IMR-90 (cell line): ENCODE data around the gene PLA2G3. TPM values are rescaled to one million over a fixed set of nuclear protein-coding genes. Genes with fewer than 3 reads are reported as not detected.

Source experiments
- ATAC-seq: fragments of 200-7000 bp; cut with Tn5 transposase; 2 replicates; pipeline ENCODE4 v1.9.1; 2020; ENCODE audit warnings: low read depth, mild to moderate bottlenecking, moderate library complexity
- BruUV-seq: library from RNA; stranded (reverse); fragments of 400-500 nt; replicated peaks from 2 replicates; lab custom pipeline; 2021; lab: Mats Ljungman, UMichigan
- CTCF ChIA-PET: fragments of 300-600 bp; formaldehyde crosslinking; extraction: SDS; loops from one replicate; lab custom pipeline; 2021; ENCODE audit warnings: antibody characterized with exemption; lab: Yijun Ruan, JAX
- POLR2A ChIA-PET: fragments of 300-600 bp; sonication (Branson Sonifier 250); formaldehyde crosslinking; loops from one replicate; lab custom pipeline; 2022; ENCODE audit warnings: antibody characterized with exemption; ENCODE audit not compliant: unreplicated experiment; lab: Charles Lee
- DNase-seq: peaks from one replicate; pipeline ENCODE4 v3.0.0; 2013
- H2AFZ ChIP-seq: replicated peaks from 2 replicates; pipeline ENCODE3; 2013; ENCODE audit warnings: low read length, mild to moderate bottlenecking; ENCODE audit not compliant: poor library complexity
- H2AK5ac ChIP-seq: 2 replicates; pipeline ENCODE4 v1.6.1; 2013; ENCODE audit warnings: low read depth, low read length, inconsistent platforms
- H2AK9ac ChIP-seq: replicated peaks from 2 replicates; pipeline ENCODE3; 2013; ENCODE audit warnings: mild to moderate bottlenecking, low read depth, low read length, moderate library complexity; ENCODE audit not compliant: poor library complexity
- H2BK120ac ChIP-seq: 2 replicates; pipeline ENCODE4 v1.6.1; 2013; ENCODE audit warnings: low read depth, low read length, inconsistent platforms
- H2BK15ac ChIP-seq: 3 replicates; pipeline ENCODE4 v1.6.1; 2013; ENCODE audit warnings: low read depth, low read length, inconsistent platforms
- H2BK20ac ChIP-seq: 2 replicates; pipeline ENCODE4 v1.6.1; 2013; ENCODE audit warnings: low read depth, mild to moderate bottlenecking, inconsistent platforms, low read length, moderate library complexity
- H2BK5ac ChIP-seq: 2 replicates; pipeline ENCODE4 v1.6.1; 2013; ENCODE audit warnings: mild to moderate bottlenecking, low read depth, low read length, inconsistent platforms; ENCODE audit not compliant: poor library complexity, severe bottlenecking
- H3K14ac ChIP-seq: replicated peaks from 2 replicates; pipeline ENCODE4 v1.6.1; 2013; ENCODE audit warnings: low read depth, low read length, inconsistent platforms
- H3K18ac ChIP-seq: 2 replicates; pipeline ENCODE4 v1.6.1; 2013; ENCODE audit warnings: low read depth, low read length, control low read depth
- H3K23ac ChIP-seq: 2 replicates; pipeline ENCODE4 v1.6.1; 2013; ENCODE audit warnings: low read depth, low read length, inconsistent platforms
- H3K27ac ChIP-seq: 2 replicates; pipeline ENCODE4 v1.5.1; 2013; ENCODE audit warnings: mild to moderate bottlenecking, control low read depth, low read length; ENCODE audit not compliant: insufficient read depth
- H3K27me3 ChIP-seq: 2 replicates; pipeline ENCODE4 v1.6.1; 2013; ENCODE audit warnings: low read length; ENCODE audit not compliant: control insufficient read depth, insufficient read depth
- H3K36me3 ChIP-seq: 2 replicates; pipeline ENCODE4 v1.6.1; 2013; ENCODE audit warnings: low read length, mixed read lengths; ENCODE audit not compliant: control insufficient read depth, insufficient read depth
- H3K4ac ChIP-seq: 2 replicates; pipeline ENCODE4 v1.6.1; 2013; ENCODE audit warnings: low read depth, low read length, inconsistent platforms
- H3K4me1 ChIP-seq: 2 replicates; pipeline ENCODE4 v1.6.1; 2013; ENCODE audit warnings: low read length, mixed read lengths; ENCODE audit not compliant: control insufficient read depth, insufficient read depth
- H3K4me2 ChIP-seq: 2 replicates; pipeline ENCODE4 v1.6.1; 2013; ENCODE audit warnings: low read depth, mild to moderate bottlenecking, control low read depth, low read length, moderate library complexity
- H3K4me3 ChIP-seq: 2 replicates; pipeline ENCODE4 v1.5.1; 2013; ENCODE audit warnings: low read depth, mild to moderate bottlenecking, control low read depth, low read length, moderate library complexity; ENCODE audit not compliant: insufficient read depth
- H3K56ac ChIP-seq: 2 replicates; pipeline ENCODE4 v1.6.1; 2013; ENCODE audit warnings: low read length, inconsistent platforms; ENCODE audit not compliant: insufficient read depth; ENCODE audit errors: extremely low read depth
- H3K79me1 ChIP-seq, 2 experiments: 2 replicates each; pipeline ENCODE4 v1.6.1; 2013; ENCODE audit warnings: low read length in 2 of 2, inconsistent platforms in 1 of 2, low read depth in 1 of 2
- H3K9ac ChIP-seq: 2 replicates; pipeline ENCODE4 v1.6.1; 2013; ENCODE audit warnings: low read depth, low read length, control low read depth
- H3K9me1 ChIP-seq: 2 replicates; pipeline ENCODE4 v1.6.1; 2013; ENCODE audit warnings: low read length, inconsistent platforms; ENCODE audit not compliant: insufficient read depth
- H3K9me3 ChIP-seq: 2 replicates; pipeline ENCODE4 v1.6.1; 2013; ENCODE audit warnings: low read length; ENCODE audit not compliant: control insufficient read depth, insufficient read depth
- H4K20me1 ChIP-seq: 2 replicates; pipeline ENCODE4 v1.6.1; 2013; ENCODE audit warnings: low read length, inconsistent platforms; ENCODE audit not compliant: insufficient read depth
- H4K5ac ChIP-seq: 2 replicates; pipeline ENCODE4 v1.6.1; 2013; ENCODE audit warnings: mild to moderate bottlenecking, low read depth, low read length, control low read depth
- H4K8ac ChIP-seq, 2 experiments: 2 replicates each; pipeline ENCODE4 v1.6.1; 2013; ENCODE audit warnings: low read depth in 2 of 2, low read length in 2 of 2, control low read depth in 1 of 2, inconsistent platforms in 1 of 2
- H4K91ac ChIP-seq: 2 replicates; pipeline ENCODE4 v1.6.1; 2013; ENCODE audit warnings: low read depth, low read length, inconsistent platforms; ENCODE audit not compliant: insufficient read depth
- BHLHE40 ChIP-seq: fragments of 150-350 bp; IDR thresholded peaks from 2 replicates; pipeline ENCODE4 v1.6.1; 2016; ENCODE audit warnings: mild to moderate bottlenecking, low read depth, low read length
- CTCF ChIP-seq: conservative IDR thresholded peaks from 2 replicates; pipeline ENCODE4 v1.5.1; 2012; ENCODE audit warnings: mild to moderate bottlenecking, low read depth, low read length, improper control_type of control experiment
- FOS ChIP-seq: fragments of 150-350 bp; IDR thresholded peaks from 2 replicates; pipeline ENCODE4 v1.6.1; 2016; ENCODE audit warnings: low read depth, low read length
- MAFK ChIP-seq: IDR thresholded peaks from 2 replicates; pipeline ENCODE4 v1.6.1; 2012; ENCODE audit warnings: low read depth, low read length, improper control_type of control experiment
- MAZ ChIP-seq: IDR thresholded peaks from 2 replicates; pipeline ENCODE4 v1.6.1; 2012; ENCODE audit warnings: low read depth, mild to moderate bottlenecking, low read length, improper control_type of control experiment, moderate library complexity, borderline replicate concordance
- MXI1 ChIP-seq: IDR thresholded peaks from 2 replicates; pipeline ENCODE4 v1.6.1; 2012; ENCODE audit warnings: low read depth, mild to moderate bottlenecking, low read length, moderate library complexity, borderline replicate concordance
- POLR2A ChIP-seq: IDR thresholded peaks from 2 replicates; pipeline ENCODE4 v1.6.1; 2012; ENCODE audit warnings: mild to moderate bottlenecking, low read depth, low read length
- RAD21 ChIP-seq: IDR thresholded peaks from 2 replicates; pipeline ENCODE4 v1.6.1; 2012; ENCODE audit warnings: low read length, improper control_type of control experiment
- RCOR1 ChIP-seq: IDR thresholded peaks from 2 replicates; pipeline ENCODE4 v1.6.1; 2012; ENCODE audit warnings: mild to moderate bottlenecking, low read length, improper control_type of control experiment; ENCODE audit not compliant: insufficient replicate concordance
- RFX5 ChIP-seq: IDR thresholded peaks from 2 replicates; pipeline ENCODE4 v1.8.0; 2012; ENCODE audit warnings: low read depth, mild to moderate bottlenecking, low read length, moderate library complexity
- SMC3 ChIP-seq: fragments of 150-350 bp; IDR thresholded peaks from 2 replicates; pipeline ENCODE4 v1.6.1; 2016; ENCODE audit warnings: low read depth, mild to moderate bottlenecking, antibody characterized with exemption, low read length, moderate library complexity
- USF2 ChIP-seq: fragments of 150-350 bp; IDR thresholded peaks from 2 replicates; pipeline ENCODE4 v1.6.1; 2017; ENCODE audit warnings: mild to moderate bottlenecking, antibody characterized with exemption, low read length, low read depth
- WGBS, 2 experiments: methylation state at CpG; one replicate each; pipeline versions ENCODE4 v1.1.5 to v1.1.7; 2013; ENCODE audit warnings: missing lambda C conversion rate in 2 of 2; ENCODE audit not compliant: insufficient read length in 1 of 2; ENCODE audit errors: extremely low coverage in 2 of 2; 5-methylcytosine and 5-hydroxymethylcytosine counted together
- dilution Hi-C: fragments of 300-500 bp; cut with HindIII; formaldehyde crosslinking; loops from one replicate; pipeline ENCODE4 v1.14.3; 2018; ENCODE audit warnings: low sequenced_read_pairs; ENCODE audit not compliant: unreplicated experiment
- in situ Hi-C: fragments of 300-500 bp; cut with MboI; formaldehyde crosslinking; loops from 3 replicates; pipeline ENCODE4 v1.14.3; 2019; ENCODE audit warnings: low sequenced_read_pairs, inconsistent platforms, mixed read lengths
- intact Hi-C: fragments of 100-400 bp; cut with micrococcal nuclease; formaldehyde crosslinking; loops from 2 replicates; pipeline ENCODE4 v1.10.0; 2022
- polyA plus RNA-seq, 3 experiments: library from polyadenylated mRNA; depleted of rRNA; stranded (reverse); fragments of >200 nt; gene quantifications; 2 replicates each; pipeline ENCODE4 v1.2.3, GENCODE V29; 2012; ENCODE audit warnings: low replicate concordance in 1 of 3
- total RNA-seq: library from RNA; depleted of rRNA; stranded (reverse); fragments of >200 nt; gene quantifications from 2 replicates; pipeline ENCODE4 v1.2.3, GENCODE V29; 2012
- TF ChIP-seq, protein P1 (sequence below): fragments of 150-350 bp; IDR thresholded peaks from 2 replicates; pipeline ENCODE4 v1.6.1; 2016; ENCODE audit warnings: low read depth, mild to moderate bottlenecking, low read length, moderate library complexity, borderline replicate concordance

PLA2G3 gene
- total and polyA plus RNA-seq, 2 of the 4 experiments (the other 2 are of a cell fraction): under 0.01 to 0.12 TPM

GRCh38 chr22:31177420-31178162 lies 37.3 kb upstream of the PLA2G3 start:
- H2AK5ac ChIP-seq: peak overlapping the region; percentile 94
- no TSS peak for BruUV-seq
- H3K9me3 ChIP-seq: no peaks in the 10 kb centered on the region
- WGBS, 2 experiments: 0% methylated on average over 1 of the region's 6 CpGs; no CpG with 5 or more reads in 1 of the 2 experiments
- H3K23ac ChIP-seq: peak overlapping the region; percentile 93; the same call in 1 of the 2 replicates
- peak overlapping the region; percentile 99 for H3K4ac ChIP-seq
- ATAC-seq: peak; percentile 84
- H2BK120ac ChIP-seq: peak overlapping the region; percentile 99
- 0 out of 2 replicates have a peak overlapping the region, but pooled peaks have one; percentile 8 for H3K4me2 ChIP-seq
- peak overlapping the region; percentile 99 for H2BK20ac ChIP-seq
- H2AFZ ChIP-seq: no peak overlapping the region
- H3K27ac ChIP-seq: peak overlapping the region; percentile 93
- peak overlapping the region; percentile 97 for H4K5ac ChIP-seq
- CTCF ChIA-PET: interaction anchor here (0.7 to 1.0 kb wide), 4 partner anchors 10 to 69 kb away, joined by 3 to 4 read pairs (median 3); partner anchors contain the start of gene LIMK2
- peak; percentile 96 for DNase-seq
- peak overlapping the region; percentile 86 for H2AK9ac ChIP-seq
- dilution Hi-C loops (no loop called here), intact Hi-C loops (no loop called here), in situ Hi-C loops (no loop called here)
- H3K36me3 ChIP-seq: peaks cover 1% of the 10 kb centered on the region; the same call in 1 of the 2 replicates
- H3K27me3 ChIP-seq: no peaks in the 10 kb centered on the region
- peak overlapping the region; percentile 100 for H2BK5ac ChIP-seq
- peak overlapping the region; percentile 91 to 98 for H4K8ac ChIP-seq
- peaks cover 30% of the 10 kb centered on the region for H3K4me1 ChIP-seq
- H3K4me3 ChIP-seq: no peak overlapping the region
- peak overlapping the region; percentile 100 for H2BK15ac ChIP-seq
- peaks cover 6% of the 10 kb centered on the region; the same call in 1 of the 2 replicates for H4K20me1 ChIP-seq
- peak overlapping the region; percentile 95 for H3K18ac ChIP-seq
- H3K9me1 ChIP-seq: peaks cover 21% of the 10 kb centered on the region
- H4K91ac ChIP-seq: peak overlapping the region; percentile 100
- H3K79me1 ChIP-seq: peaks cover 31 to 74% of the 10 kb centered on the region in 2 experiments
- POLR2A ChIA-PET: interaction anchor here (1.1 kb wide), 1 partner anchor 115 kb away, joined by 3 read pairs; the partner anchor contains the start of gene PIK3IP1
- peak overlapping the region; percentile 36 for H3K9ac ChIP-seq
- H3K56ac ChIP-seq: peak overlapping the region; percentile 88
- H3K14ac ChIP-seq: peak overlapping the region; percentile 96
- peak; percentile 92 for TF ChIP-seq MXI1
- peak; percentile 74 for TF ChIP-seq BHLHE40
- TF ChIP-seq, protein P1, sequence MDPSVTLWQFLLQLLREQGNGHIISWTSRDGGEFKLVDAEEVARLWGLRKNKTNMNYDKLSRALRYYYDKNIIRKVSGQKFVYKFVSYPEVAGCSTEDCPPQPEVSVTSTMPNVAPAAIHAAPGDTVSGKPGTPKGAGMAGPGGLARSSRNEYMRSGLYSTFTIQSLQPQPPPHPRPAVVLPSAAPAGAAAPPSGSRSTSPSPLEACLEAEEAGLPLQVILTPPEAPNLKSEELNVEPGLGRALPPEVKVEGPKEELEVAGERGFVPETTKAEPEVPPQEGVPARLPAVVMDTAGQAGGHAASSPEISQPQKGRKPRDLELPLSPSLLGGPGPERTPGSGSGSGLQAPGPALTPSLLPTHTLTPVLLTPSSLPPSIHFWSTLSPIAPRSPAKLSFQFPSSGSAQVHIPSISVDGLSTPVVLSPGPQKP: no peak
- TF ChIP-seq MAZ: no peak
- TF ChIP-seq SMC3: no peak
- TF ChIP-seq POLR2A: no peak
- TF ChIP-seq RCOR1: peak; percentile 80
- TF ChIP-seq MAFK: peak; percentile 57
- TF ChIP-seq CTCF: 0 out of 2 replicates have a peak, but pooled peaks have one; percentile 8
- no peak for TF ChIP-seq RFX5
- no peak for TF ChIP-seq USF2
- TF ChIP-seq FOS: peak; percentile 42
- TF ChIP-seq RAD21: no peak
